Aorta (tissue), 5 donors: ENCODE results near the gene COQ2. TPM values are rescaled to one million over a fixed set of nuclear protein-coding genes. Genes with fewer than 3 reads are reported as not detected.
"Not testable (repeated sequence)": the region's sequence is repeated elsewhere in the genome, so short reads cannot be mapped to it uniquely, and the experiment has no call there.

Source experiments
- ATAC-seq: fragments of 200-7000 bp; cut with Tn5 transposase; one replicate; pipeline ENCODE4 v1.9.1; 2022; ENCODE audit warnings: moderate library complexity; ENCODE audit not compliant: low FRiP score
- DNase-seq, 2 donors: peaks; one replicate each; pipeline ENCODE4 v3.0.0-alpha.2; 2020
- H3K27ac ChIP-seq, 2 donors: one replicate each; pipeline ENCODE4 v1.5.1; 2013; ENCODE audit warnings: low read length in 2 of 2, mild to moderate bottlenecking in 2 of 2, moderate library complexity in 2 of 2, control low read depth in 1 of 2, inconsistent platforms in 1 of 2, low read depth in 1 of 2
- H3K27me3 ChIP-seq, 2 donors: one replicate each; pipeline ENCODE4 v1.6.1; 2013; ENCODE audit warnings: control low read depth in 1 of 2, low read length in 1 of 2, mild to moderate bottlenecking in 1 of 2, moderate library complexity in 1 of 2; ENCODE audit not compliant: insufficient read depth in 2 of 2, control insufficient read depth in 1 of 2
- H3K36me3 ChIP-seq, 2 donors: one replicate each; pipeline ENCODE4 v1.6.1; 2013; ENCODE audit warnings: control low read depth in 1 of 2, low read length in 1 of 2, mild to moderate bottlenecking in 1 of 2; ENCODE audit not compliant: insufficient read depth in 2 of 2, control insufficient read depth in 1 of 2
- H3K4me1 ChIP-seq, 2 donors: one replicate each; pipeline ENCODE4 v1.6.1; 2013; ENCODE audit warnings: low read length in 2 of 2, control low read depth in 1 of 2, mild to moderate bottlenecking in 1 of 2, moderate library complexity in 1 of 2; ENCODE audit not compliant: insufficient read depth in 2 of 2, control insufficient read depth in 1 of 2
- H3K4me3 ChIP-seq, 2 donors: one replicate each; pipeline ENCODE4 v1.5.1; 2013; ENCODE audit warnings: low read length in 2 of 2, control low read depth in 1 of 2, mild to moderate bottlenecking in 1 of 2
- H3K9me3 ChIP-seq: one replicate; pipeline ENCODE4 v1.6.1; 2013; ENCODE audit warnings: mild to moderate bottlenecking, low read length; ENCODE audit not compliant: control insufficient read depth
- WGBS, 2 donors: extraction: QIAGEN DNeasy Blood & Tissue Kit; methylation state at CpG; one replicate each; pipeline ENCODE4 v1.1.7; 2013; 5-methylcytosine and 5-hydroxymethylcytosine counted together
- intact Hi-C, 2 donors: fragments of 100-400 bp; cut with DNase I; formaldehyde crosslinking; loops; one replicate each; pipeline versions ENCODE4 v1.14.2 to v1.15.0; 2022
- polyA plus RNA-seq, 2 donors: library from polyadenylated mRNA; stranded (reverse); fragments of 200-250 nt; gene quantifications; one replicate each; pipeline ENCODE4 v1.2.3, GENCODE V29; 2013
- total RNA-seq, 2 donors: library from RNA; stranded (reverse); fragmentation: NEBNext Ultra II Directional; extraction: Animal tissue kit (Norgen Biotek cat#: 25700); gene quantifications; one replicate each; pipeline ENCODE4 v1.2.1, GENCODE V29; 2021
- donor health status: healthy with polysubstance abuse.
- donor health status: Bipolar disorder and iron deficiency.
- donor health status: DM: no; HTN: no; CAD: no.
- donor health status: DM: no; HTN: no; CAD: no.
- donor health status: DM: yes; HTN: yes; CAD: no.

COQ2 gene
- total and polyA plus RNA-seq, 4 donors: 1.8 to 7.6 (median 5.1) TPM

DNA sequence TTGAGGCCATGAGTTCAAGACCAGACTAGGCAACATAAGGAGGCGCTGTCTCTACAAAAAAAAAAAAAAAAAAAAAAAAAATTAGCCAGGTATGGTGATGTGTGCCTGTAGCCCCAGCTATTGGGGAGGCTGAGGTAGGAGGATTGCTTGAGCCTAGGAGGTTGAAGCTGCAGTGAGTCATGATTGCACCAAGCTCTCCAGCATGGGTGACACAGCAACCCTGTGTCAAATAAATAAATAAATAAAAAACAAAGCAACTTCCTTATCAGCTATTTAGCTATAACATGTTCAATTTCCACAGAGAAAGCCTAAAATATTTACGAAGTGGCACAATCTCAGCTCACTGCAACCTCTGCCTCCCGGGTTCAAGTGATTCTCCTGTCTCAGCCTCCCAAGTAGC is 10.7 kb downstream of the COQ2 start:
- intact Hi-C loops, H3K36me3 ChIP-seq, ATAC-seq, H3K27me3 ChIP-seq, H3K4me3 ChIP-seq, H3K27ac ChIP-seq, H3K4me1 ChIP-seq, DNase-seq, H3K9me3 ChIP-seq: not testable (repeated sequence)
- WGBS, 2 donors: 98% methylated on average over 3 of the region's 3 CpGs

DNA sequence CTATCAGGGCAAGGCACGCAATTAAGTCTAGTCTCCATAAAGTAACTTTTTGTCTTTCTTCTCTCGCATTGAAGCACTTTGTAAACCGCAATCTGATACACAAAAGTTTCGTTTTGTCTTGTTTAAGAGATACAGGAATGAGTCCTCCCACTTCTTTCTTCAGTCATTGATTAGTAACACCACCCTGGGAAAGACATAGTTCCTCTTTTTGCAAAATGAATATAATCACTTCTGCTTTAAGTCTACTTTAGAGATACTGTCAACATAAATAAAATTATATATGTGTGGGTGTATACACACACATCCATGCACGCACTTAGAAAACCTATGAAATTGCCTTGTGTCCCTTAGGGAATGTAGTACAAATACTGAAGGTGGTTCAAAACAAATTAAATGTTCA is 11.7 kb downstream of the COQ2 start:
- intact Hi-C loops: no loop called here
- ATAC-seq: no peak
- 96% methylated on average over 5 of the region's 5 CpGs for WGBS, 2 donors
- H3K27me3 ChIP-seq: no peaks in the 10 kb centered on the region
- peaks cover 0 to 2% of the 10 kb centered on the region in 2 donors for H3K36me3 ChIP-seq
- no peak for DNase-seq
- no peaks in the 10 kb centered on the region for H3K4me1 ChIP-seq
- H3K9me3 ChIP-seq: no peaks in the 10 kb centered on the region
- H3K4me3 ChIP-seq: no peak overlapping the region
- H3K27ac ChIP-seq: no peak overlapping the region

DNA sequence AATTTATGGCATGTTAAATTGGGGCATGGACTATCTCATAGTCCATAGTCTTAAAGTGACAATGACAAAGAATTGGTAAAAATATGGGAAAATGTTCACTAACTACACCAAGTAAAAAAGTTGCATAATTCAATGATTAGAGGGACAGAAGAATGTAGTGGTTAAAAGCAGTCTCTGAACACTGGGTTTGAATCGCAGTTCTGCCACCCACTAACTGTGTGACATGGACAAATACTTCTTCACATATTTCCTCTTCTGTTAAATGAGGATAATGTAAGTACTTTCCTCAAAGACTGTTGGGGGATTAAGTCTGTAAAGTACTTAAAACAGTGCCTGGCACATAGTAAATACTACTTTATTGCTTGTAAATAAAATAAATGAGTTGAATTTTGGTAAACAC is 15.3 kb downstream of the COQ2 start:
- WGBS, 2 donors: 69 to 83% methylated on average over 1 of the region's 1 CpG

DNA sequence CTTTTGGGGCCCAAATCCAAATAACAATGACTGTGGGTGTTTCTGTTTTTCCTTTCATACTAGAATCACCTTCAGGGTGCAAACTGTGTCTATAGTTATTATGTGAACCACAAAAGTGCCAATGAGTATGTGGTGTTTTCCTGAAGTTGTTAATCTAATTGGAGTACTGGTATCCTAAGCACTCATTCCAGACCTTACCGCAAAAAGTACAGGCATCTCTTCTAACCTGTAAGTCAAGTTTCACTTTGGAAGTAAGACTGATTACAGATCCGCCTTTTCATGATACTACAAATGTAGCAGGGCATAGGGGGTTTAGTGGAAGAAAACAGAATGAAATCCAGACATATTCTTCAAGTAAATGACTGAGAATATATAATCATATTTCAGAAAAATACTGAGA is 16.1 kb downstream of the COQ2 start:
- H3K27ac ChIP-seq: no peak overlapping the region

More for the DNA sequence above, 15.3 kb downstream of the COQ2 start:
- no peaks in the 10 kb centered on the region for H3K27me3 ChIP-seq
- peaks cover 0 to 2% of the 10 kb centered on the region in 2 donors for H3K36me3 ChIP-seq
- H3K4me3 ChIP-seq: no peak overlapping the region
- intact Hi-C loops: no loop called here
- DNase-seq: no peak
- ATAC-seq: no peak
- no peaks in the 10 kb centered on the region for H3K4me1 ChIP-seq
- H3K27ac ChIP-seq: no peak overlapping the region
- no peaks in the 10 kb centered on the region for H3K9me3 ChIP-seq

DNA sequence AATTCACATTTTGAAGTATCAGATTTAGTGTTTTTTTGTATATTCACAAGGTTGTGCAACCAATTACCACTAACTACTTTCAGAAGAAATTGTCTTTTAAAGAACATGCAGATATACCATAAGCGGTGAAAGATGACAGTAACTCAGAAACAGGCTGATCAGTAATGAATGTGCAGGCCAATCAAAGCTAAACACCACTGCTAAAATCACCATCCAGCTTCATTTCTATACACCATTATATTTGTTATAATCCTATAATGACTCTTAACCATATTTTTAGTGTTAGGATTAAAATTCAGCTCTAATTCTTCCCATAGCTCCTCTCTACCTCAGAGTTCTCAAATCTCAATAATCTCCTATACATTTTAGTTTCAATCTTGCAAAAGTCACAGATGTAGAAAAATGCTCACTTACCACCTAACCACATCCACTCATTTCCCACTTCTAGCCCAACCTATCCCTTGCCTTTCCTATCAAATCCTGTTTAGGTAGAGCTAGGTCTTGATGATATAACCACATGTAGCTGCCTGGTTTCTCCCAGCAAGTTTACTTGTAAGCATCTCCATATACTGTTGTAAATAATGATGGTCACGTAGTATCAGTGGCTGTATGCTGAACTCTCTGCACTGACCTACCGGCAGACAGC is 16.6 kb downstream of the COQ2 start:
- intact Hi-C loops: no loop called here
- 92 to 93% methylated on average over 3 of the region's 3 CpGs for WGBS, 2 donors
- H3K4me3 ChIP-seq: no peak overlapping the region
- no peaks in the 10 kb centered on the region for H3K4me1 ChIP-seq
- no peaks in the 10 kb centered on the region for H3K27me3 ChIP-seq
- H3K36me3 ChIP-seq: peaks cover 0 to 2% of the 10 kb centered on the region in 2 donors
- H3K27ac ChIP-seq: no peak overlapping the region
- no peaks in the 10 kb centered on the region for H3K9me3 ChIP-seq
- no peak for ATAC-seq
- DNase-seq: no peak

More for the DNA sequence above, 16.1 kb downstream of the COQ2 start:
- Histone ChIP-seq H3K4me1 (no peaks in the 10 kb centered on the region), H3K9me3 (no peaks in the 10 kb centered on the region), H3K27me3 (no peaks in the 10 kb centered on the region), H3K4me3 (no peak overlapping the region), H3K36me3 (peaks cover 0 to 2% of the 10 kb centered on the region in 2 donors)
- DNase-seq: no peak
- 43 to 44% methylated on average over 2 of the region's 2 CpGs for WGBS, 2 donors
- ATAC-seq: no peak
- intact Hi-C loops: no loop called here

DNA sequence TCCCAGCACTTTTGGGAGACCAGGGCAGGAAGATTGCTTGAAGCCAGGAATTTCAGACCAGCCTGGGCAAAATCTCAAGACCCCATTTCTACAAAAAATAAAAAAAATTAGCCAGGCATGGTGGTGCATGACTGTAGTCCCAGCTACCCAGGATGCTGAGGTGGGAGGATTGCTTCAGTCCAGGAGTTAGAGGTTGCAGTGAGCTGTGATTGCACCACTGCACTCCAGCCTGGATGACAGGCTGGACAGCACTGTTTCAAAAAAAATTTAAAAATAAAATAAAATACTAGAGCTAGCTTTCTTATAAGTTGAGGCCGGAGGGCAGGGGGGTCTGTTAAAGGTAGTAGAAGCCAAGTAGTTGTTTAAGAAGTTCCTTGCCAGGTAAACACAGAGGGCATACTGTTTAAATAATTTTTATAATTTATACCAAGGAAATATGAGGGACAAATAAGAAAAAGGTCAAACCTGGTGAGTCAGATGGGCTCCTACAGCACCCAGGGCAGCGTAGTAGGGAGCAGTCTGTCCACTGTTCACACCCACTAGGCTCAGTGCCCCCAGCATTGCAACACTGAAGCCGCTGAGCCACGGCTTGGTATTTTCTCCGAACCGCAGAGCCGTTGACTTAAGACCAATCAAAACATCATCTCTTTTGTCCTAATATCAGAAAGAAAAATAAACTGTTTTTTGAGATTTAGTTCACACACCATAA is 17.3 kb downstream of the COQ2 start:
- WGBS, 2 donors: 27 to 44% methylated on average over 7 of the region's 7 CpGs
- Histone ChIP-seq H3K36me3 (peaks cover 0 to 2% of the 10 kb centered on the region in 2 donors), H3K27me3 (no peaks in the 10 kb centered on the region), H3K9me3 (no peaks in the 10 kb centered on the region), H3K27ac (no peak overlapping the region), H3K4me3 (no peak overlapping the region), H3K4me1 (no peaks in the 10 kb centered on the region)
- ATAC-seq (peak; percentile 85), DNase-seq (peak; percentile 81 to 83)
- intact Hi-C loops: no loop called here

DNA sequence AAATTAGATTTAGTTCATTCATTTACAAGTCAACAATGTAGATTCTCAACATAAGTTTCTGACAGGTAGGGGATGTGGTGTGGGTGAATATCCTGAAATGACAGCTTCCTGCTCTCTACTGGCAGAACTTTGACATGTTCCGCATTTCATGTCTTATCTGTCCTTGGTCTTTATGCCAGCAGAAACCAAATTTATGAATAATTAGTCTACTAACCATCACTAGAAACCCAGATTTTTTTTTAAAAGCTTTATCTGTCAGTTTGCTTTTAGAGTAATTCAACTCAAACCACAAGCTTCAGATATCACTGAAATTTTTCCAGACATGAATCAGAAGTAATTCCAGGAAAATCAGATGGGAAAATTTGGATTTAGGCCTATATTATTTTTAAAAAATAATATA is 17.9 kb downstream of the COQ2 start:
- intact Hi-C loops: no loop called here
- WGBS, 2 donors: 82 to 90% methylated on average over 1 of the region's 1 CpG
- H3K36me3 ChIP-seq: peaks cover 0 to 2% of the 10 kb centered on the region in 2 donors
- no peaks in the 10 kb centered on the region for H3K4me1 ChIP-seq
- ATAC-seq (no peak), DNase-seq (no peak)
- no peaks in the 10 kb centered on the region for H3K27me3 ChIP-seq
- no peak overlapping the region for H3K4me3 ChIP-seq
- no peak overlapping the region for H3K27ac ChIP-seq
- no peaks in the 10 kb centered on the region for H3K9me3 ChIP-seq

DNA sequence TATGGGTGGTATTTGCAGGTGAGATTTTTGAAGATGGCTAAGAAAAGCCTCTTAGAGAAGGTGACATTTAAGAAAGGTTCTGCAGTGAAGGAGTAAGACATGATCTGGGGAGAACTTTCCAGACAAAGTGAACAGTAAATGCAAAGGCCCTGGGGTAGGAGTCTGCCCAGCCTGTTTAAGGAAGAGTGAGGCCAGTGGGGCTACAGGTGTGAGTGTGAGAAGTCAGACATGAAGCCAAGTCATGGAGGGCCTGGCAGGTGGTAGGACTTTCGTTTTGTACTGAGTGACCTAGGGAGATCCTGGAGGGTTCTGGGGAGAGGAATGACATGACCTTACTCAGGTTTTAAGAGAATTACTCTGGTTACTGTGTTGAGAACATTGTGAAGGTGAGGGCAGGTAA is 21.5 kb downstream of the COQ2 start:
- no peak for ATAC-seq
- no peaks in the 10 kb centered on the region for H3K9me3 ChIP-seq
- intact Hi-C loops: loop anchor here (5.0 kb wide), 2 partner anchors 191 to 801 kb away; no protein-coding TSS in a partner anchor
- H3K27me3 ChIP-seq: no peaks in the 10 kb centered on the region
- no peak overlapping the region for H3K27ac ChIP-seq
- H3K4me1 ChIP-seq: no peaks in the 10 kb centered on the region
- WGBS, 2 donors: 90 to 91% methylated on average over 1 of the region's 1 CpG
- H3K4me3 ChIP-seq: no peak overlapping the region
- no peak for DNase-seq
- no peaks in the 10 kb centered on the region for H3K36me3 ChIP-seq

DNA sequence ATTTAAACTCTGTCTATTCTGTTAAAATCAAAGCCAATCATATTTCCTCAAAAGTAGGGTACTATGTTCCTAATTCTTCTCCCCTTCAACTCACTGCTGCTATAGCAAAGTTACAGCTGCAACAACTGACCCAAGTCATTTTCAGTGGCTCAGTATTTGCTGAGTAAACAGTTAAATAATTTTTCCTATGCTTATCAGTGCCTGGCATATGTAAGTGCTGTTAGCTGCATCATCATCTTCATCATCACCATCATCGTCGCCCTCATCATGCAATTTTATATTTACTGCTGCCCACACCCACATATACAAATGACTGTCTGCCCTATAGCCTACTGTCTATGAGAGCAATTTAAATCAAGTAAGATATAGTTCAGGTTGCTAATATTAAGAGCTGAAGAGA is 21.9 kb downstream of the COQ2 start:
- WGBS, 2 donors: 92% methylated on average over 2 of the region's 2 CpGs
- Histone ChIP-seq H3K27me3 (no peaks in the 10 kb centered on the region), H3K36me3 (no peaks in the 10 kb centered on the region), H3K4me1 (no peaks in the 10 kb centered on the region), H3K27ac (no peak overlapping the region), H3K4me3 (no peak overlapping the region), H3K9me3 (no peaks in the 10 kb centered on the region)
- intact Hi-C loops: loop anchor here (5.0 kb wide), 2 partner anchors 190 to 800 kb away; no protein-coding TSS in a partner anchor
- DNase-seq (no peak), ATAC-seq (no peak)
